Endothelial cell of umbilical vein (primary cell): ENCODE results near the gene GALNT13.

Source experiments
- CTCF ChIP-seq, 2 donors: IDR thresholded peaks; 1 replicate in 1 of 2; 2 replicates in 1 of 2; pipeline ENCODE4 v1.5.1; 2011; ENCODE audit warnings: low read length in 2 of 2, mild to moderate bottlenecking in 2 of 2, moderate library complexity in 2 of 2, control low read depth in 1 of 2, inconsistent platforms in 1 of 2, low read depth in 1 of 2; ENCODE audit not compliant: insufficient read depth in 1 of 2; ENCODE audit errors: extremely low read depth in 1 of 2
- EZH2 ChIP-seq: IDR thresholded peaks from 2 replicates; pipeline ENCODE4 v1.6.1; 2012; ENCODE audit warnings: borderline replicate concordance, low read depth, mild to moderate bottlenecking, moderate library complexity, low read length, inconsistent platforms; ENCODE audit not compliant: severe bottlenecking
- FOS ChIP-seq: IDR thresholded peaks from 2 replicates; pipeline ENCODE4 v1.6.1; 2011; ENCODE audit warnings: mild to moderate bottlenecking, low read length, moderate library complexity, borderline replicate concordance; ENCODE audit not compliant: insufficient read depth
- JUN ChIP-seq: IDR thresholded peaks from 2 replicates; pipeline ENCODE4 v1.6.1; 2011; ENCODE audit warnings: borderline replicate concordance, low read depth; ENCODE audit not compliant: insufficient read length, insufficient read depth
- MYC ChIP-seq: IDR thresholded peaks from one replicate; pipeline ENCODE4 v1.6.1; 2011; ENCODE audit warnings: mild to moderate bottlenecking, low read depth, low read length
- POLR2A ChIP-seq: IDR thresholded peaks from 2 replicates; pipeline ENCODE4 v1.6.1; 2012; ENCODE audit warnings: low read depth, mild to moderate bottlenecking, control low read depth, low read length
- POLR2AphosphoS5 ChIP-seq: IDR thresholded peaks from 2 replicates; pipeline ENCODE4 v1.6.1; 2012; ENCODE audit warnings: low read depth, mild to moderate bottlenecking, control low read depth, low read length, moderate library complexity; ENCODE audit not compliant: insufficient read depth
- TF ChIP-seq, protein P1 (sequence below): IDR thresholded peaks from 2 replicates; pipeline ENCODE4 v1.6.1; 2011; ENCODE audit not compliant: insufficient read depth, insufficient read length

GRCh38 chr2:154490530-154490929, 618.8 kb downstream of the GALNT13 start:
- TF ChIP-seq CTCF (IDR thresholded peaks at IDR 0.05; ENCODE audit: extremely low read depth in 1 of 2, insufficient read depth in 1 of 2, low read depth in 1 of 2, low read length in 2 of 2) = no peak
- TF ChIP-seq FOS = no peak
- no peak for TF ChIP-seq POLR2A
- no peak for TF ChIP-seq JUN
- TF ChIP-seq EZH2 = no peak
- TF ChIP-seq, protein P1, sequence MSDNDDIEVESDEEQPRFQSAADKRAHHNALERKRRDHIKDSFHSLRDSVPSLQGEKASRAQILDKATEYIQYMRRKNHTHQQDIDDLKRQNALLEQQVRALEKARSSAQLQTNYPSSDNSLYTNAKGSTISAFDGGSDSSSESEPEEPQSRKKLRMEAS = no peak
- TF ChIP-seq POLR2AphosphoS5 = no peak
- TF ChIP-seq MYC = no peak
